Measurements from ENCODE around the gene MTARC1. TPM values are rescaled to one million over a fixed set of nuclear protein-coding genes. Genes with fewer than 3 reads are reported as not detected.

MTARC1 gene
- total RNA-seq, 1 experiment from 2014 or later: 26.5 TPM

DNA sequence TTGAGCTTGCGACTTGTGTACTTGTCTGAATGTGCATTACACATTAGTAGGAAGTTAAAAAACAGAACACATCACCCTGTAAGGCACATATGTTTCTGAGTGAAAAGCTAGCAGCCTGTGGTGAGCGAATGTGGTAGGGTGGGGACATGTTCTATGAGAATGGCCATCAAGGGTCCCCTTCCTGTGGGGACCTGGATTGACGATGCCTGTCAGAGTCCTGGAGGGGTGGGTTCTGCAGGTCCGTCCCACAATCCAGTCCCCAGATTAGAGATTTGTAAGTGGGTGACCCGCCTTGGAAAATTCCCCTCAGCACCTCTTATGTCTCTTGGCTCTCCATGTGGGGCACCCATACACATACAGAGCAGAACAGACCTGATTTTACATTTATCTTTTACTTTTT, 40.0 kb downstream of the MTARC1 start:
- ChIA-PET CTCF (no interaction called here), RAD21 (ENCODE audit: low non-redundant PET in 1 of 2, low total read pairs in 2 of 2, uncharacterized antibody in 2 of 2, unreplicated experiment in 2 of 2) (no interaction called here), POLR2A (no interaction called here)
- no peaks in the 10 kb centered on the region for H3K79me2 ChIP-seq (ENCODE audit: insufficient read depth, low read length)
- no peak for TF ChIP-seq RAD21 (IDR thresholded peaks at IDR 0.05; ENCODE audit: low read depth)
- TF ChIP-seq REST (IDR thresholded peaks at IDR 0.05; ENCODE audit: low read depth): no peak
- TF ChIP-seq TCF7L2 (IDR thresholded peaks at IDR 0.05; ENCODE audit: borderline replicate concordance, extremely low read depth, insufficient read depth, insufficient read length): no peak
- TF ChIP-seq, protein P1, sequence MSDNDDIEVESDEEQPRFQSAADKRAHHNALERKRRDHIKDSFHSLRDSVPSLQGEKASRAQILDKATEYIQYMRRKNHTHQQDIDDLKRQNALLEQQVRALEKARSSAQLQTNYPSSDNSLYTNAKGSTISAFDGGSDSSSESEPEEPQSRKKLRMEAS (IDR thresholded peaks at IDR 0.05): no peak
- TF ChIP-seq ZBTB33 (IDR thresholded peaks at IDR 0.05; ENCODE audit: extremely low read depth, insufficient replicate concordance, low read length): no peak
- no peak for TF ChIP-seq EZH2phosphoT487 (IDR thresholded peaks at IDR 0.05; ENCODE audit: borderline replicate concordance)
- TF ChIP-seq SP1 (IDR thresholded peaks at IDR 0.05; ENCODE audit: low read depth): no peak
- no peak for TF ChIP-seq SIN3A (IDR thresholded peaks at IDR 0.05; ENCODE audit: low read depth)
- TF ChIP-seq POLR2A (IDR thresholded peaks at IDR 0.05; ENCODE audit: borderline replicate concordance, extremely low read depth, insufficient read depth, insufficient read length): no peak
- TF ChIP-seq POLR2AphosphoS5 (IDR thresholded peaks at IDR 0.05; ENCODE audit: low read depth, low read length): no peak
- no peak for TF ChIP-seq ATF3 (IDR thresholded peaks at IDR 0.05)
- no peak for TF ChIP-seq ZNF274 (IDR thresholded peaks at IDR 0.05; ENCODE audit: low read depth, low read length)
- TF ChIP-seq EGR1 (IDR thresholded peaks at IDR 0.05; ENCODE audit: low read depth): no peak
- no peak for TF ChIP-seq CEBPB (IDR thresholded peaks at IDR 0.05; ENCODE audit: low read depth)
- no peak for TF ChIP-seq CBX3 (IDR thresholded peaks at IDR 0.05; ENCODE audit: low read depth)
- no peak for TF ChIP-seq EZH2 (IDR thresholded peaks at IDR 0.05)
- no peak for DNase-seq (ENCODE audit: low read depth, low spot score)
- no peak overlapping the region for H3K4me2 ChIP-seq (ENCODE audit: low read length)
- intact Hi-C loops (cut with micrococcal nuclease): no loop called here
- ATAC-seq: no peak
- H3K9ac ChIP-seq (ENCODE audit: low read length): no peak overlapping the region
- H4K20me1 ChIP-seq (ENCODE audit: insufficient read depth): no peaks in the 10 kb centered on the region
- H3K4me1 ChIP-seq (ENCODE audit: control insufficient read depth in 1 of 2, insufficient read depth in 2 of 2, low read length in 2 of 2): no peaks in the 10 kb centered on the region
- H3K9me2 ChIP-seq (ENCODE audit: insufficient read depth): no peaks in the 10 kb centered on the region; the same call in 1 of the 2 replicates
- H3K4me3 ChIP-seq (replicated peaks in 1 of 2; ENCODE audit: low read depth in 1 of 2, low read length in 2 of 2): no peak overlapping the region
- BruUV-seq (replicated peaks): no TSS peak
- H3K9me3 ChIP-seq (ENCODE audit: control insufficient read depth in 1 of 2, insufficient read depth in 1 of 2, low read depth in 1 of 2, low read length in 2 of 2): no peaks in the 10 kb centered on the region
- no peak overlapping the region for H3K27ac ChIP-seq (ENCODE audit: low read depth, low read length)
- no peaks in the 10 kb centered on the region for H3K36me3 ChIP-seq (ENCODE audit: control insufficient read depth in 1 of 2, insufficient read depth in 2 of 2, low read length in 2 of 2)
- no peaks in the 10 kb centered on the region for H3K27me3 ChIP-seq (ENCODE audit: insufficient read depth, low read length)
- no peak overlapping the region for H2AFZ ChIP-seq (ENCODE audit: low read depth, low read length, poor library complexity, severe bottlenecking)
